Measurements from ENCODE around the gene PILRA.
"Not testable (repeated sequence)": the region's sequence is repeated elsewhere in the genome, so short reads cannot be mapped to it uniquely, and the experiment has no call there.

PILRA gene
- 0.36 to 4.9 (median 1.3) reads per million in 4 experiments for total RNA-seq

DNA sequence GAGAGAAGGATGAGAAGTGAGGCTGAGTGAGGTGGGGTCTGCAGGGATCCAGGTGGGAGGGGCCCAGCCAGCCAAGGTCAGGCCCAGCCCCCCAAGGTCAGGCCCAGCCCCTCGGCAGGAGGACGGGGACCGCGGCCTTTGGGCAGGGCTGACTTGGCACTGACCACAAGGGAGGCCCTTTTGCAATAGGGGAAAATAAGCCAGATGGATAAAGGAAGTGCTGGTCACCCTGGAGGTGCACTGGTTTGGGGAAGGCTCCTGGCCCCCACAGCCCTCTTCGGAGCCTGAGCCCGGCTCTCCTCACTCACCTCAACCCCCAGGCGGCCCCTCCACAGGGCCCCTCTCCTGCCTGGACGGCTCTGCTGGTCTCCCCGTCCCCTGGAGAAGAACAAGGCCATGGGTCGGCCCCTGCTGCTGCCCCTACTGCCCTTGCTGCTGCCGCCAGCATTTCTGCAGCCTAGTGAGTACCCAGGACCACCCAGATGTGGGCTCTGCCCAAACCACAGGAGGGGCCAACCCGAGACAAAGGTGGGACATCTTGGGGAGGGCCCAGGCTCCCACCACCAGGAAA is at the start of gene PILRA:
Gene PILRA (plus strand): TSS at position 227 of the 571 bp plus-strand sequence. CDS start 170 bp downstream, at position 397.
- no peak for DNase-seq

DNA sequence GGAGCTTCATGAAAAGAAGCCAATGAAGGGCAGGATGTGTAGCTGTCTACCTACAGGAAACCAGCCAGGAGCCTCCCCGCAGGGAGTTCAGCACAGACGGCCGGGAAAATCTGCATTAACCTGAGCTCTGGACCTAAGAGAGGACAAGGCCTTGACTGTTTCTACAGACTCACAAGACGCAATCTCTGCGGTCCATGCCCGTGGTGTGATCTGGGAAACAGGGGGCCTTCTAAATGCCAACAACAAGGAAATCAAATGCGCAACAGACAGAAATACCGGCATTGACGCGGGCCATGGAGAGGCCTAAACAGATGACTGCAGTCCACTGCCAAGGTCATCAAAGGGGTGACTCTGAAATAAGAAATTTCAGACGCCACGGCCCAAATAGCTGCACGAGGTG is 49.1 kb upstream of the PILRA start:
- DNase-seq = not testable (repeated sequence)

DNA sequence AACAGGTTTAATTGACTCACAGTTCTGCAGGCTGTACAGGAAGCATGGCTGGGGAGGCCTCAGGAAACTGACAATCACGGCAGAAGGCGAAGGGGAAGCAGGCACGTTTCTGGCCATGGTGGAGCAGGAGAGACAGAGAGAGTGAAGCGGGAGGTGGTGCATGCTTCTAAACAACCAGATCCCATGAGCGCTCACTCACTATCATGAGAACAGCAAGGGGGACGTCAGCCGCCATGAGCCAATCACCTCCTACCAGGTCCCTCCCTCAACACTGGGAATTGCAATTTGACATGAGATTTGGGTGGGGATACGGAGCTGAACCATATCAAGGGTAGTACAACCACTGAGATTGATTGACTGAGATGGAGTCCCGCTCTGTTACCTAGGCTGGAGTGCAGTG is 47.6 kb upstream of the PILRA start:
- DNase-seq = not testable (repeated sequence)

DNA sequence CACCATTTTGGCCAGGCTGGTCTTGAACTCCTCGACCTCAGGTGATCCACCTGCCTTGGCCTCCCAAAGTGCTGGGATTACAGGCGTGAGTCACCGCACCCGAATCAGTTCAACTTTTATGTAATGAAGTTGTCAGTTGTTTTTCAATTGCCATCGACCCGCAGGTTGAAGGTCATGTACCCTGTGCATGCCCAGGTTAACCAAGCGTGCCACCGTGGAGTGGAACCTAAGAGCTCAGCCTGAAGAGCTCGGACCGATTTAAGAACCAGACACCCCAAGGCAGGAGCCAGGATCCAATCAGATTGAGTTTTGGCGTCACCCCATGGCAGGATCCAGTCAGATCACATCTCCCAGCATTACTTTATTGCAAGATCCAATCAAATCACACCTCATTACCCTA is 46.4 kb upstream of the PILRA start:
- not testable (repeated sequence) for DNase-seq

DNA sequence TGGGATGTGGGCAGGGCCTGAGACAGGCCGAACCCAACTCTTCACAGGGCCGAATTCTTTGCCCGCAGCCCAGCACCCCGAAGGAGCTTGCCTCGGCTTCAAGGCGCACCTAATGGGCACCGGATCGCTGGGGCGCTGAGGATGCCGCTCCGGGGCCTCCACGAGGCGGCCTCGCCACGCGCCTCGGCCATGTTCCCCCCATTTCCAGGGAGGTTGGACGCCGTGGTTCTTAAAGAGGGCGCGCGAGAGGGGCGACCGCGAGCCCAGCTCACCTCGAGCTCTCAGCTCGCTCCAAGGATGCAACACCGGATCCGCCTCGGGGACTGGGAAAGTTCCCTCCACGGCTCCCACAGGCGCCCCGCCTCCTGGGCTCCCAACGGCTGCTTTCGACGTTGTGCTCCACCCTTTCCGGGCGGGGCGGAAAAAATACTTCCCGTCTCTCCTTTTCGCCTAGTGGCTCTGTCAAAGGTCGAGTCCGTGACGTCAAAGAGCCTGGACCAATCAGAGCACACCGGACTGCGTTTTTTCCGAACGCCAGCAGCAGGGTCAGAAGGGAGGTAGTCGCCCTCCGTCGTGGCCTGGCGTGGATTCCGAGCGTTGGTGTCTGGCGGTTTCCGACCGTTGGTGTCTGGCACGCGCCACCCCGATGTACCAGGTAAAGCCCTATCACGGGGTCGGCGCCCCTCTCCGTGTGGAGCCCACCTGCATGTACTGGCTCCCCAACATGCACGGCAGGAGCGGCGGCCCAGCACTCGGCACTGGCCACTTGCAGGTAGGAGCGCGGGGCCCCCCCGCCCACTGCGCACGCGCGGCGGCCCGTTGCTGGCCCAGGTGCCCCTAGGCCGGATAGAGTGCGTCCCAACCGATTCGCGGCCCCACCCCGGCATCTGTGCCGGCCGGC is 37.5 kb upstream of the PILRA start:
- peak; percentile 87 for DNase-seq

DNA sequence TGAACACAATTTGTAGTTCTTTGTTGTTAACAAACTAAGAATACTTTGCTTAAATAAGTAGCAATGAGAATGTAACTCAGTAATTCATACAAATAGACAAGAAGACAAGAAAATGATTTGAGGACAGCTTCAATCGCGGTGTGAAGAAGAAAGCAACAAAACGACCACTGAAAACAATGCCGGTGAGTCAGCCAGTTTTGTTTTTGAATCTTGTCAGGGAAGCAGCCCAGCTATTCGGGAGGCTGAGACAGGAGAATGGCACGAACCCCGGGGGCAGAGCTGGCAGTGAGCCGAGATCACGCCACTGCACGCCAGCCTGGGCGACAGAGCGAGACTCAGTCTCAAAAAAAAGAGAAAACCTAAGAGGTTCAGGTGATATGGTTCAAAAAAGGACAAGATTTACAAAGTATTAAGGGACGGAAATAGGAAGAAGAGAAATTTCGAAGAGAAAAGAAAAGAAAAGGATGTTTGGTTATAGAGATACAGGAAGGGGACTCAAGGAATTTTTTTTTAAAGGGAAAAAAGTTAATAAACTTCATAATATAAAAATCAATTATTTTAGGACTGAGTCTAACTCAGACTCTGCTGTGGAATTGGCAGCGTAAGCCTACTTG is 35.1 kb upstream of the PILRA start:
- not testable (repeated sequence) for DNase-seq

DNA sequence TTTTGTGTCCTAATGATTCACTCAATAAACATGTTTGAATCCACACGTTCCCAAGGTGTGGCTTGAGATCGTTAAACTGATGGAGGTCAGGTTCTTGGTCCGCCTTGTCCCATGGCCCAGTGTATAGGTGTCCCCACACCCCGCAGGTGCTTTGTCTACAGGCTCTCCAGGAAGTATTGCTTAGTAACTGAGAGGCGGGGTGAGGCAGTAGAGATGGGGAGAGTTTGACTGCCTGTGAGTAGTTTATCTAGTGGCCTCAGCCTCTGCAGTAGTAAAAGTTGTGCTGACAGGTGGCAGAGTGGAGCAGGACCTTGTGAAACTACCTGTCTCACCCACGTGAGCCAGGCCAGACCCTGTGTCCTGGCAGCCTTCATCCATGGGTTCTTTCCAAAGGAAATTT is 32.0 kb upstream of the PILRA start:
- not testable (repeated sequence) for DNase-seq

DNA sequence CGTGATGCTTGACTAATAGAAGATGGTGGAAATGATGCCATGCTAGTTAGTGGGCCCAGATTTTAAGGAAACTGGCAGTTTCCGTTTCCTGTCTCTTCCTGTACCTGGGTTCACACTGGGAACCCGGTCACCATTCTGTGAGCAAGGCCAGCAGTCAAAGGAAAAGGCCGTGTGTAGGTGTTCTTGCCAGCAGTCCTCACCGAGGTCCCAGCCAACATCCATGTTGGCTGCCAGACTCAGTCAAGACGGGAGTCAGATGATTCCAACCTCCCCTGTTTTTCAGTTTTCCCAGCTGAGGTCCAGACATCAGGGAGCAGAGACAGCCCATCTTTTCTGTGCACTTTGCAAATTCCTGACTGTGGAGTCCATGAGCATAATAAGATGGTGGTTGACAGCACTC is 30.5 kb upstream of the PILRA start:
- DNase-seq = no peak

DNA sequence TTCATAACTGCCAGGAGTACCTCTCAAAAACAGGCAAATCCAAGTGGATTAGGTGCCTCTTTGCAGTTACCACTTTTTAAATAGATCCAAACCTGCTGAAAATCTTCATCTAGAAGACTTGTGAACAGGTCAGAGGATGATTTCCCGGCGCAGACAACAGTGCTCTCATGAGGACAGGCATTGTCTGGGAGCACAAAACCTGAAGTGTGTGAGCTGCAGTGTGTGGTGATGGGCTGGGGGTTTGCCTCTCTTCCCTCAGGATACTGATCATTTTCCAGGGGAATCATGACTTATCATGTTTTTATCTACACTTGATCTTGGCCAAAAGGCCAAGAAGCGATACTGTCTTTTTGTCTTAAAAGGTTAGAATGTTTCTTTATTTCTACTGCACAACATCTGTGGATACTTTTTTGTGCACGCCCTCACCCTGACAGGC is 29.1 kb upstream of the PILRA start:
- not testable (repeated sequence) for DNase-seq

DNA sequence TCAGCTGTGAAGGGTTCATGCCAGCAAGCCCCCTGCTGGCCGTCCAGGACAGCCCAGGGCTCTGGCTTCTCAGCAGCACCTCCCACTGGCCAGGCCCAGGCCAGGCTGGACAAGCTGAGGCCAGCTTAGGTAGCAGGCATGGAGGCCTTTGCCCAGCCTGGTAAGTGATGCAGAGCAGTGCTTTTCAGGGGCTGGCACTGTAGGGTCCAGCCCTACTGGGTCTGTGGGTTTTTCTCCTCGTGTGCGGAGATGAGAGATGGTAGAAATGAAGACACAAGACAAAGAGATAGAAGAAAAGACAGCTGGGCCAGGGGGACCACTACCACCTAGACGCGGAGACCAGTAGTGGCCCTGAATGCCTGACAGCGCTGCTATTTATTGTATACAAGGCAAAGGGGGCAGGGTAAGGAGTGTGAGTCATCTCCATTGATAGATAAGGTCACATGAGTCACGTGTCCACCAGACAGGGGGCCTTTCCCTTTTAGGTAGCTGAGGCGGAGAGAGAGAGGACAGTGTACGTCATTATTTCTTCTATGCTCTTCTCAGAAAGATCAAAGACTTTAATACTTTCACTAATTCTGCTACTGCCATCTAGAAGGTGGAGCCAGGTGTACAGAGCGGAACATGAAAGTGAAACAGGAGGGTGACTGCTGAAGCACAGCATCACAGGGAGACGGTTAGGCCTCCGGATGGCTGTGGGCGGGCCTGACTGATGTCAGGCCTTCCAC is 28.6 kb upstream of the PILRA start:
- DNase-seq = peak; percentile 79

DNA sequence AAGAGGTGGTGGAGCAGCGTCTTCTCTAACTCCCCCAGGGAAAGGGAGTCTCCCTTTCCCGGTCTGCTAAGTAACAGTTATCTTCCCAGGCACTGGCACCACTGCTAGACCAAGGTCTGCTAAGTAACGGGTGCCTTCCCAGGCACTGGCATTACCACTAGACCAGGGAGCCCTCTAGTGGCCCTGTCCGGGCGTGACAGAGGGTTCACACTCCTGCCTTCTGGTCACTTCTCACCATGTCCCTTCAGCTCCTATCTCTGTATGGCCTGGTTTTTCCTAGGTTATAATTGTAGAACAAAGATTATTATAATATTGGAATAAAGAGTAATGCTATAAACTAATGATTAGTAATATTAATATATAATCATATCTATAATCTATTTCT is 28.0 kb upstream of the PILRA start:
- DNase-seq = peak; percentile 63

DNA sequence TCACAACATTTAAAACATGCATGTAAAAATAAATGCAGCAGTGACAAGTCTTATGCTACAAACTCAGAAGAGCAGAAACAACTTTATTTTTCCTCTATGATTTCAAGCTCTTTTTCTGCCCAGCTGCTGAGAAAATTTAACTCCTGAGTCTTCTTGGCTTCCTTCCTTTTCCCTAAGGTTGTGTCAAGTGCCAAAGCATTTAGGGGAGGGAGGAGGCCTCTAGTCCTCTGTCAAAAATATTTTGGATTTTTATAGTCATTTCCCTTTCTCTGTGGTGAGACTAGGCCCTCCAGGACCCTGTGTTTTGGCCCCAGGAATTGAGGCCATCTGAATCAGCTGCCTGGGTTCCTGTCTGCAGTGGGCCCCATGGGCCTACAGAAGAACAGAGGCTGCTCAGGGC is 26.4 kb upstream of the PILRA start:
- no peak for DNase-seq

DNA sequence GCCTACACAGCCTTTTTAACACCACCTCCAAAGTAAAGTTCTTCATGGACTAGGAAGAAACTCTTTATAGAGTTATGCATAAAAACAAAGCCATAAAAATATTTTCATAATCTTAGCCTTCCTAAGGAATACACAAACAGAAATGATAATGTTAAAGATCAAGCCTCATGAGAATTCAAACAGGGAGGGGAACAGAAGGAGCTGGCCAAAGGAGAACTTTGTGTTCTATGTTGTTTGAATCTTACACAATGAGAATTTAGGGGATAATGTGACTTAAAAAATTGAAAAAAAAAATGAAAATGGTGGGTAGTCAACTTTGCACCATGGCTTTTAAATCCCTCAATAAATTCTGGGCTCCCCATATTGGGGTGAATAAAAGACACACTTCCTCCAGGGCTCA is 24.5 kb upstream of the PILRA start:
- no peak for DNase-seq

DNA sequence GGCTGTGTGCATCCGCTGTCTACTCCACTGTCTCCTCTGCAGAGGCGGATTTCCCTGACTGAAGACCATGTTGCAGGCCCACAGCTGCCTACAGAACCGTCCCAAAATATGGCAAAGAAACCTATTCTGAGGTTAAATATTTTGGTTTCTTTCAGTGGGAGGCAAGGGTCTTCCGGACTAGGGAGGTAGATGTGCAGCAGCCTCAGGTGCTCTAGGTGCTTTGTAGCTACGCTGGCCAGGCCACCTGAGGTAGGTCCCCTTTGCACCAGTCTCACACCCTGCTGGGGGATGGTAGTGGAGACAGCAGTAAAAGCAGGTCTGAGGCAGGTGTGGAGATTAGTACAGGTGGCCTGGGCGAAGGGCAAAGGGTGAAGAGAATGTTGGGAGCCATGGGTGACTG is 23.5 kb upstream of the PILRA start:
- DNase-seq = no peak

DNA sequence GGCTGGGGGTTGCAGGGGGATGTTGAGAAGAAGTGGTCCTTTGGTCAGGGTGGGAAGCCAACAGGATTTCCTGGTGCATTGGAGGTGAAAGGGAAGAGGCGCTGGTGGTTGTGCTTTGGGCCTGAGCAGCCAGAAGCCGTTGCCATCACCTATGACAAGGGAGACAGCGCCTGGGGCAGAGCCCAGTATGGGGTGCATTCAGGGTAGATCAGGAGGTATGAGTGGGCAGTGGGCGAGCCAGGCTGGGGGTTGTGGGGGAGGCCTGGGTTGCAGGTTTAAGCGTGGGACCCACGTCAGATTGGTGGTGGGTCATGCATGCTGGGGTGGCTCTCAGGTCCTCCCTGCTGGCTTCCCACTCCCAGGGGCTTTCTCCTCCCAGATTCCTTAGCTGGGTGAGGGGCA is 21.6 kb upstream of the PILRA start:
- DNase-seq = no peak

DNA sequence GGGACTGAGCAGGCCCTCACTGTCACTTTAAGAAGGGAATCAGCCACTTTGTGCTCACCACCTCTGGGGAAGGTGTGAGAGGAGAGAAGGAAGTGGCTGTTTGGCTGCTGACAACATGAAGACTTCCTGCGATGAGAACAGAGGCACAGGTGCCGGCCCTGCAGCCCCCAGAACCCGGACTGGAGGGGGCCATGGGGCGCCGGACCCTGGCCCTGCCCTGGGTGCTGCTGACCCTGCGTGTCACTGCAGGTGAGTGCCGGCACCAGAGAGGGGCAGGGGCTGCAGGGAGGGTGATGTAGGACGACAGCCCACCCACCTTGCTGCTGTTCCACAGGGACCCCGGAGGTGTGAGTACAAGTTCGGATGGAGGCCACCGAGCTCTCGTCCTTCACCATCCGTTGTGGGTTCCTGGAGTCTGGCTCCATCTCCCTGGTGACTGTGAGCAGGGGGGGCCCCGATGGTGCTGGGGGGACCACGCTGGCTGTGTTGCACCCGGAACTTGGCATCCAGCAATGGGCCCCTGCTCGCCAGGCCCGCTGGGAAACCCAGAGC is 21.0 kb upstream of the PILRA start:
- DNase-seq = not testable (repeated sequence)

DNA sequence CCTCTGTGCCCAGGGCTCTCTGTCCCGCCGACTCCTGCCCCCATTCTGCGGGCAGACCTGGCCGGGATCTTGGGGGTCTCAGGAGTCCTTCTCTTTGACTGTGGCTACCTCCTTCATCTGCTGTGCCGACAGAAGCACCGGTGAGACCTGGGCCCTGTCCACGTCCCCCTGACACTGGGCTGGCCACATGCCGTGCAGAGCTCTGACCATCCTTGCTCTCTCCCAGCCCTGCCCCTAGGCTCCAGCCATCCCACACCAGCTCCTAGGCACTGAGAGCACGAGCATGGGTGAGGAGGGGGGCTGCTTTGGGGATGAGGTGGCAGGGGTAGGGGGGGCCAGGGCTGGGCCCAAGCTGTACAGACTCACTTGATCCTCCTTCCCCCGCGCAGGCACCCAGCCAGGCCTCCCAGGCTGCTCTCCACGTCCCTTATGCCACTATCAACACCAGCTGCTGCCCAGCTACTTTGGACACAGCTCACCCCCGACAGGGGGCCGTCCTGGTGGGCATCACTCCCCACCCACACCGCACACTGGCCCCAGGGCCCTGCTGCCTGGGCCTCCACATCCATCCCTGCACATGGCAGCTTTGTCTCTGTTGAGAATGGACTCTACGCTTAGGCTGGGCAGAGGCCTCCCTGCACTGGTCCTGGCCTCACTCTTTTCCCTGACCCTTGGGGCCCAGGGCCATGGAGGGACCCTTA is 20.2 kb upstream of the PILRA start:
- no peak for DNase-seq

DNA sequence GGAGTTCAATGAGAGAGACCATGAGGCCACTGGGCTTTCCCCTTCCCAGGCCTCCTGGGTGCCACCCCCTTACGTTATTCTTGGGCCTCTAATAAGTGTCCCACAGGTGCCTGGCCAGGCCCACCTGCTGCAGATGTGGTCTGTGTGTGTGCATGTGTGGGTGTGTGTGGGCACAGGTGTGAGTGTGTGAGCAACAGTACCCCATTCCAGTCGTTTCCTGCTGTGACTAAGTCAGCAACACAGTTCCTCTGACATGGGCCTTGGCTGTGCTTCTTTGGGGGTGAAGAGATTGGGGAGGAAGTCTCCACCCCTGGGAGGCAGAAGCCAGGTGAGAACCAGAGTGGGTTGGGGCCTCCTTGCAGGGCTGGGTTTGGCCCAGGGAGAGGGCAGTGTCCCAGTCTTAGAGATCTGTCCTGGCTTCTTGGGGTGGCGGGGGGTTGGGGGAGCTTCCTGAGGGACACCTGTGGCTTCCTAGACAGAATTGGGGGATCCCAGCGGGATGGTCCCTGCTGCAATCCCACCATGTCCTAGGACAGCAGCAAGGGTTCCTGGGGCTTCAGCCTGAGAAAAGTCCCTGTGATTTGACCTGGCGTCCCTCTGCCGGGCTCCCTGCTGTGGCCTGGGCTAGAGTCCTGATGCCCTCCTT is 19.5 kb upstream of the PILRA start:
- no peak for DNase-seq

DNA sequence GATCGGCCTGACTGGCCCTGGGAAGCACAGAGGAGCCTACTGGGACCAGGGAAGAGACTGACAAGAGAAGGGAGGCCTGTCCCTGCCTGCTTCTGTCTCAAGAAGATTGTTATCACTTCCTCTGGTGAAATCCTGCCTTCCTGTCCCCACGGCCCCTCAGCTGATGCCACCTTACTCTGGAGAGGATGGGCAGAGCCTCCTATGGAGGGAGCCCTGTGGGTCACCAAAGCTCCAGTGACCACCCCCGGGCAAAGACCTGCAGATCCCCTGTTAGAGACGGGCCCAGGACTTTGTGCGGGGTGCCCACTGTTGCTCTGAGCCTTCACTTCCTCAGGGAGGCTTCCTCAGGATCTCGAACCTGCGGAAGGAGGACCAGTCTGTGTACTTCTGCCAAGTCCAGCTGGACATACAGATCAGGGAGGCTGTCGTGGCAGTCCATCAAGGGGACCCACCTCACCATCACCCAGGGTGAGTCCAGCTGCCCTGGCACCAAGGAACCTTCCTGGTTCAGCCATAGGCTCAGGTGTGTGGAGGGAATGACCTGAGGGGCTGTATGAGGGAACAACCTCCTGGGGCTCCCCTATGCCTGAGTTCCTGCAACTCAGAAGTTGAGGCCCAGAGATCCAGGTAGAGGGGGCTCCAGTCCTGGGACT is 16.7 kb upstream of the PILRA start:
- no peak for DNase-seq

DNA sequence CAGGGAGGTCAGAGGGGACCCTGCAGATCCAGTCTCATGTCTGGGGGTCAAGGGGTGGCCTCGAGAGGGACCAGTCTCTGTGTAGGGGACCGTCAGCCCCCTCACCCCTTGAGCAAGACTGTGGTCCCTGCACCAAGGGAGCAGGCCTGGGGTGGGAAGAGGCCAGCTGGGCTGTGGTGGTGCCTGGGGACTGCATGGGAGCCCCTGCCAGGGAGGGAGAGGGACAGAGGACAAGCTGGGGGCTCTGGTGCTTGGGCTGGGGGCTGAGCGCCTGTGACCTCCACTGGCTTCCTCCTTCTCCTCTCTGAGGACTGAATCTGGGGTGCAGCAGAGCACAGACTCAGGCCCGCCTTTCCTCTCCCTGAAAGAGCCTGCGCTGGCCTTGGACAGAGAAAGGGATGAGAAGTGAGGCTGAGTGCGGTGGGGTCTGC is 16.1 kb upstream of the PILRA start:
- no peak for DNase-seq

All from effector CD8-positive, alpha-beta T cell (primary cell).